DMS 273 (cell line): ENCODE results near the gene ZNF232.
"Not testable (repeated sequence)": the region's sequence is repeated elsewhere in the genome, so short reads cannot be mapped to it uniquely, and the experiment has no call there.

Source experiments
- DNase-seq: peaks from one replicate; lab custom pipeline; 2025; ENCODE audit not compliant: unreplicated experiment; lab: John Stamatoyannopoulos, UW

ZNF232 gene

GRCh38 chr17:5130261-5130660, 18.6 kb upstream of the ZNF232 start:
- DNase-seq = not testable (repeated sequence)

- DNase-seq = not testable (repeated sequence)
Measured at GRCh38 chr17:5129770-5130169, 18.1 kb upstream of the ZNF232 start.

GRCh38 chr17:5128905-5129535, 17.3 kb upstream of the ZNF232 start:
- DNase-seq = no peak

- not testable (repeated sequence) for DNase-seq
Measured at GRCh38 chr17:5128387-5128786, 16.7 kb upstream of the ZNF232 start.

GRCh38 chr17:5127910-5128309, 16.2 kb upstream of the ZNF232 start:
- DNase-seq = no peak

GRCh38 chr17:5126719-5127488, 15.2 kb upstream of the ZNF232 start:
- no peak for DNase-seq

- peak; percentile 24 for DNase-seq
Measured at GRCh38 chr17:5124896-5125295, 13.2 kb upstream of the ZNF232 start.

- not testable (repeated sequence) for DNase-seq
Measured at GRCh38 chr17:5124125-5124760, 12.6 kb upstream of the ZNF232 start.

GRCh38 chr17:5123343-5124124, 11.9 kb upstream of the ZNF232 start:
- no peak for DNase-seq

GRCh38 chr17:5122586-5123342, 11.1 kb upstream of the ZNF232 start:
- DNase-seq = peak; percentile 37

GRCh38 chr17:5122056-5122455, 10.4 kb upstream of the ZNF232 start:
- not testable (repeated sequence) for DNase-seq

GRCh38 chr17:5121186-5121841, 9.6 kb upstream of the ZNF232 start:
- DNase-seq = no peak

GRCh38 chr17:5120436-5121185, 8.9 kb upstream of the ZNF232 start:
- DNase-seq = not testable (repeated sequence)

GRCh38 chr17:5120036-5120435, 8.4 kb upstream of the ZNF232 start:
- no peak for DNase-seq

- DNase-seq = no peak
Measured at GRCh38 chr17:5118219-5118618, 6.5 kb upstream of the ZNF232 start.

GRCh38 chr17:5115673-5116651, 4.3 kb upstream of the ZNF232 start, which contains the start of gene USP6:
USP6 (plus strand) TSS chr17:5116032; CDS start chr17:5130368, 14,336 bp downstream.
- no peak for DNase-seq

- DNase-seq = no peak
Measured at GRCh38 chr17:5110816-5111215, 862 bp downstream of the ZNF232 start.

GRCh38 chr17:5100832-5101231, 10.8 kb downstream of the ZNF232 start:
- no peak for DNase-seq
